ENCODE measurements around the gene TMX3. TPM values are rescaled to one million over a fixed set of nuclear protein-coding genes. Genes with fewer than 3 reads are reported as not detected.
A peak's percentile ranks its signal among the peaks of the same experiment; 100 is the strongest.

The TMX3 gene
- total RNA-seq, 1 experiment from 2014 or later: 36.2 TPM

GRCh38 chr18:68713131-68713530 lies 1.8 kb downstream of the TMX3 start:
- no peak for DNase-seq (ENCODE audit: low spot score)

GRCh38 chr18:68707646-68708045 lies 7.3 kb downstream of the TMX3 start:
- no peak for DNase-seq (ENCODE audit: low spot score)

GRCh38 chr18:68705119-68705518 lies 9.8 kb downstream of the TMX3 start:
- DNase-seq (ENCODE audit: low spot score): no peak

- no peak for DNase-seq (ENCODE audit: low spot score)
Observed at GRCh38 chr18:68703326-68703725, 11.6 kb downstream of the TMX3 start.

GRCh38 chr18:68701353-68701752 lies 13.6 kb downstream of the TMX3 start:
- no peak for DNase-seq (ENCODE audit: low spot score)

GRCh38 chr18:68699043-68699442 lies 15.9 kb downstream of the TMX3 start:
- DNase-seq (ENCODE audit: low spot score): no peak

- no peak for DNase-seq (ENCODE audit: low spot score)
Observed at GRCh38 chr18:68696937-68697336, 18.0 kb downstream of the TMX3 start.

- no peak for DNase-seq (ENCODE audit: low spot score)
Observed at GRCh38 chr18:68694316-68694715, 20.6 kb downstream of the TMX3 start.

- no peak for DNase-seq (ENCODE audit: low spot score)
Observed at GRCh38 chr18:68693091-68693815, 21.7 kb downstream of the TMX3 start.

- DNase-seq (ENCODE audit: low spot score): no peak
Observed at GRCh38 chr18:68679528-68679927, 35.4 kb downstream of the TMX3 start.

- no peak for DNase-seq (ENCODE audit: low spot score)
Observed at GRCh38 chr18:68676913-68677312, 38.0 kb downstream of the TMX3 start.

GRCh38 chr18:68667121-68667520 lies 47.8 kb downstream of the TMX3 start:
- DNase-seq (ENCODE audit: low spot score): no peak

- no peak for DNase-seq (ENCODE audit: low spot score)
Observed at GRCh38 chr18:68666381-68666780, 48.5 kb downstream of the TMX3 start.

- DNase-seq (ENCODE audit: low spot score): no peak
Observed at GRCh38 chr18:68665628-68666027, 49.3 kb downstream of the TMX3 start.

GRCh38 chr18:68662754-68663153 lies 52.2 kb downstream of the TMX3 start:
- DNase-seq (ENCODE audit: low spot score): peak; percentile 2

GRCh38 chr18:68660354-68661183 lies 54.3 kb downstream of the TMX3 start:
- peak; percentile 21 for DNase-seq (ENCODE audit: low spot score)

GRCh38 chr18:68648191-68648590 lies 66.7 kb downstream of the TMX3 start:
- DNase-seq (ENCODE audit: low spot score): no peak

- DNase-seq (ENCODE audit: low spot score): no peak
Observed at GRCh38 chr18:68642003-68642402, 72.9 kb downstream of the TMX3 start.

GRCh38 chr18:68640861-68641260 lies 74.0 kb downstream of the TMX3 start:
- no peak for DNase-seq (ENCODE audit: low spot score)

GRCh38 chr18:68638613-68639012 lies 76.3 kb downstream of the TMX3 start:
- DNase-seq (ENCODE audit: low spot score): no peak

- no peak for DNase-seq (ENCODE audit: low spot score)
Observed at GRCh38 chr18:68627812-68628211, 87.1 kb downstream of the TMX3 start.

Data from A172 (cell line).